DND-41 (cell line): Measurements from ENCODE around the gene ADAMTS12.

Experiments used
- ATAC-seq: fragments of 200-7000 bp; cut with Tn5 transposase; 3 replicates; pipeline ENCODE4 v1.9.1; 2021; ENCODE audit warnings: low read depth; ENCODE audit not compliant: insufficient read depth
- DNase-seq: peaks from one replicate; pipeline ENCODE4 v3.0.0-alpha.2; 2020
- H2AFZ ChIP-seq: 2 replicates; pipeline ENCODE4 v1.6.0; 2012; ENCODE audit warnings: low read depth, low read length
- H3K27ac ChIP-seq: 2 replicates; pipeline ENCODE4 v1.5.1; 2012; ENCODE audit warnings: low read length, inconsistent platforms
- H3K27me3 ChIP-seq: fragments of 200-600 bp; sonication (generic); 2 replicates; pipeline ENCODE4 v1.6.0; 2012; ENCODE audit warnings: low read length, mild to moderate bottlenecking, inconsistent platforms; ENCODE audit not compliant: insufficient read depth, poor library complexity
- H3K36me3 ChIP-seq: 2 replicates; pipeline ENCODE4 v1.5.1; 2012; ENCODE audit warnings: low read length, inconsistent platforms; ENCODE audit not compliant: insufficient read depth
- H3K4me1 ChIP-seq: 2 replicates; pipeline ENCODE4 v1.5.1; 2012; ENCODE audit warnings: mild to moderate bottlenecking, low read length; ENCODE audit not compliant: insufficient read depth
- H3K4me2 ChIP-seq: 2 replicates; pipeline ENCODE4 v1.6.0; 2012; ENCODE audit warnings: mild to moderate bottlenecking, moderate library complexity, low read length, inconsistent platforms; ENCODE audit not compliant: insufficient read depth
- H3K4me3 ChIP-seq, 2 experiments: fragments of 200-600 bp in 1 of 2; shearing (Covaris generic) in 1 of 2; 2 replicates each; pipeline ENCODE4 v1.5.1; 2012 to 2016; ENCODE audit warnings: inconsistent platforms in 2 of 2, low read length in 2 of 2, mild to moderate bottlenecking in 2 of 2, low read depth in 1 of 2, moderate library complexity in 1 of 2
- H3K79me2 ChIP-seq: 2 replicates; pipeline ENCODE4 v1.6.0; 2012; ENCODE audit warnings: low read length, inconsistent platforms; ENCODE audit not compliant: insufficient read depth
- H3K9ac ChIP-seq: 2 replicates; pipeline ENCODE4 v1.6.0; 2012; ENCODE audit warnings: low read depth, mild to moderate bottlenecking, inconsistent platforms, low read length, moderate library complexity
- H3K9me3 ChIP-seq: 2 replicates; pipeline ENCODE4 v1.5.1; 2012; ENCODE audit warnings: low read length, moderate library complexity, mild to moderate bottlenecking, inconsistent platforms; ENCODE audit not compliant: insufficient read depth, severe bottlenecking
- H4K20me1 ChIP-seq: 2 replicates; pipeline ENCODE4 v1.6.0; 2012; ENCODE audit warnings: low read length; ENCODE audit not compliant: insufficient read depth
- CTCF ChIP-seq: IDR thresholded peaks from 2 replicates; pipeline ENCODE4 v1.5.1; 2012; ENCODE audit warnings: borderline replicate concordance, low read length, moderate library complexity, mild to moderate bottlenecking; ENCODE audit not compliant: poor library complexity, severe bottlenecking; ENCODE audit errors: extremely low read depth
- EZH2 ChIP-seq: IDR thresholded peaks from 3 replicates; pipeline ENCODE4 v1.6.1; 2012; ENCODE audit warnings: borderline replicate concordance, low read depth, mild to moderate bottlenecking, moderate library complexity, low read length, inconsistent platforms; ENCODE audit not compliant: severe bottlenecking

ADAMTS12 gene

GRCh38 chr5:33793836-33794549 lies 97.8 kb downstream of the ADAMTS12 start:
- Histone ChIP-seq H3K4me1 (no peaks in the 10 kb centered on the region), H3K36me3 (no peaks in the 10 kb centered on the region), H3K79me2 (no peaks in the 10 kb centered on the region), H2AFZ (no peak overlapping the region), H3K27ac (no peak overlapping the region), H3K27me3 (no peaks in the 10 kb centered on the region), H3K4me2 (no peak overlapping the region), H4K20me1 (no peaks in the 10 kb centered on the region), H3K9ac (no peak overlapping the region), H3K9me3 (no peaks in the 10 kb centered on the region), H3K4me3 (no peak overlapping the region)
- ATAC-seq (no peak), DNase-seq (no peak)
- no peak for TF ChIP-seq EZH2
- TF ChIP-seq CTCF = no peak

DNA sequence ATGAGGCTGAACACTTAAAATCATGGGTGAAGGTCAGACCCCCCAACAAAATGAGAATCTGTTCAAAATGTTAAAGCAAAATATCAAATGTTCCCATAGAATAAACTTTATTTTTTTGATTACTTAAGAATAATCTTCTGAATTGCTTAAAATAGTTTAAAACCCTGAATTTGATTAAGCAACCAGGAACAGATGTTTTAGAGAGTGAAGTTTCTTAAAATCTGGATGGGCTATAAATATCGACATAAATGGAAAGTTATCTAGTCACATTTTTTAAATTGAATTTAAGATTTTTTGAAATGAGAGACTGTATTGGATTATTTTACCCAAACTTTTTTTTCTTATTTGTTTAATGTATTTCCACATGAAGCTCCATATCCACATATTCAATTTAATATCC lies 98.5 kb downstream of the ADAMTS12 start:
- Histone ChIP-seq H3K9ac (no peak overlapping the region), H3K4me3 (no peak overlapping the region)
- DNase-seq = no peak

GRCh38 chr5:33792559-33792958 lies 99.2 kb downstream of the ADAMTS12 start:
- Histone ChIP-seq H3K36me3 (no peaks in the 10 kb centered on the region), H3K9me3 (no peaks in the 10 kb centered on the region), H3K27ac (no peak overlapping the region), H3K4me1 (no peaks in the 10 kb centered on the region), H3K4me3 (no peak overlapping the region), H3K4me2 (no peak overlapping the region), H3K79me2 (no peaks in the 10 kb centered on the region), H3K9ac (no peak overlapping the region), H2AFZ (no peak overlapping the region), H4K20me1 (no peaks in the 10 kb centered on the region), H3K27me3 (no peaks in the 10 kb centered on the region)
- no peak for DNase-seq
- no peak for ATAC-seq
- TF ChIP-seq EZH2 (no peak), CTCF (no peak)

More for the DNA sequence above, 98.5 kb downstream of the ADAMTS12 start:
- Histone ChIP-seq H3K9me3 (no peaks in the 10 kb centered on the region), H3K27me3 (no peaks in the 10 kb centered on the region), H3K4me2 (no peak overlapping the region), H3K4me1 (no peaks in the 10 kb centered on the region), H3K79me2 (no peaks in the 10 kb centered on the region), H3K36me3 (no peaks in the 10 kb centered on the region), H2AFZ (no peak overlapping the region), H4K20me1 (no peaks in the 10 kb centered on the region), H3K27ac (no peak overlapping the region)
- no peak for TF ChIP-seq EZH2
- no peak for TF ChIP-seq CTCF
- ATAC-seq = no peak
